HG03097 (cell line): ENCODE results near the gene EVPL.
"Not testable (repeated sequence)": the region's sequence is repeated elsewhere in the genome, so short reads cannot be mapped to it uniquely, and the experiment has no call there.

Source experiments
- ATAC-seq: cut with Tn5 transposase; IDR thresholded peaks from one replicate; pipeline ENCODE4 v1.9.1; 2021; ENCODE audit not compliant: unreplicated experiment, low FRiP score

EVPL gene

GRCh38 chr17:76048711-76049110 is 21.6 kb upstream of the EVPL start:
- ATAC-seq: no peak

- no peak for ATAC-seq
Observed at GRCh38 chr17:76048025-76048605, 21.0 kb upstream of the EVPL start.

GRCh38 chr17:76046064-76046463 is 19.0 kb upstream of the EVPL start:
- ATAC-seq: no peak

- not testable (repeated sequence) for ATAC-seq
Observed at GRCh38 chr17:76044475-76045007, 17.4 kb upstream of the EVPL start.

GRCh38 chr17:76042868-76043267 is 15.8 kb upstream of the EVPL start:
- not testable (repeated sequence) for ATAC-seq

GRCh38 chr17:76040376-76040775 is 13.3 kb upstream of the EVPL start:
- no peak for ATAC-seq

- ATAC-seq: no peak
Observed at GRCh38 chr17:76039121-76039520, 12.0 kb upstream of the EVPL start.

- no peak for ATAC-seq
Observed at GRCh38 chr17:76038050-76038449, 10.9 kb upstream of the EVPL start.

- no peak for ATAC-seq
Observed at GRCh38 chr17:76036497-76037261, 9.6 kb upstream of the EVPL start.

- no peak for ATAC-seq
Observed at GRCh38 chr17:76034428-76035350, 7.6 kb upstream of the EVPL start.

GRCh38 chr17:76033139-76033538 is 6.0 kb upstream of the EVPL start:
- no peak for ATAC-seq

- no peak for ATAC-seq
Observed at GRCh38 chr17:76032780-76033108, 5.6 kb upstream of the EVPL start.

- no peak for ATAC-seq
Observed at GRCh38 chr17:76032073-76032779, 5.1 kb upstream of the EVPL start.

- no peak for ATAC-seq
Observed at GRCh38 chr17:76026714-76027158, 370 bp downstream of the EVPL start.

GRCh38 chr17:76025294-76025693 is 1.8 kb downstream of the EVPL start:
- ATAC-seq: no peak

- no peak for ATAC-seq
Observed at GRCh38 chr17:76024353-76024752, 2.8 kb downstream of the EVPL start.

- no peak for ATAC-seq
Observed at GRCh38 chr17:76023900-76024237, 3.2 kb downstream of the EVPL start.

- ATAC-seq: no peak
Observed at GRCh38 chr17:76022973-76023899, 3.9 kb downstream of the EVPL start.

GRCh38 chr17:76022285-76022684 is 4.8 kb downstream of the EVPL start:
- no peak for ATAC-seq
